ENCODE measurements around the gene DNAI1.

DNAI1 gene

DNA sequence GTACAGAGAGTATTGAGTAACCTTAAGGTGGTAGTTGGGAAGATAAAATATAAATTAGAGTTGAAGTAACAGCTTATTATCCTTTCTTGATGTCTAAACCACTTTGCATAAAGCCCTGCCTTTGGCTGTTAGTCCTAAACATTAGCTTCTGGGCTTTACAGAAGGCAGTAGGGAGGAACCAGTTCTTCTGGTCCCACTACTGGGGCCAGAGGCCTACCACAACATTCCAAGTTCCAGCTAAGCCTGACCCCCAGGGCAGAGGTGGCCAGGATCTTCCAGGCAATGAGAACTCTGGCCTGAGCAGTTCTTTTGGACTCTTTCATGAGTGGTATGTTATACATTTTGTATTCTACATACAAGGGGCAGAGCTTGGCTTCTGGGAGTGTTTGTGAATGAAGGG is 26.1 kb downstream of the DNAI1 start:
- no peak for TF ChIP-seq ZFX (IDR thresholded peaks at IDR 0.05)
- TF ChIP-seq, protein P1, sequence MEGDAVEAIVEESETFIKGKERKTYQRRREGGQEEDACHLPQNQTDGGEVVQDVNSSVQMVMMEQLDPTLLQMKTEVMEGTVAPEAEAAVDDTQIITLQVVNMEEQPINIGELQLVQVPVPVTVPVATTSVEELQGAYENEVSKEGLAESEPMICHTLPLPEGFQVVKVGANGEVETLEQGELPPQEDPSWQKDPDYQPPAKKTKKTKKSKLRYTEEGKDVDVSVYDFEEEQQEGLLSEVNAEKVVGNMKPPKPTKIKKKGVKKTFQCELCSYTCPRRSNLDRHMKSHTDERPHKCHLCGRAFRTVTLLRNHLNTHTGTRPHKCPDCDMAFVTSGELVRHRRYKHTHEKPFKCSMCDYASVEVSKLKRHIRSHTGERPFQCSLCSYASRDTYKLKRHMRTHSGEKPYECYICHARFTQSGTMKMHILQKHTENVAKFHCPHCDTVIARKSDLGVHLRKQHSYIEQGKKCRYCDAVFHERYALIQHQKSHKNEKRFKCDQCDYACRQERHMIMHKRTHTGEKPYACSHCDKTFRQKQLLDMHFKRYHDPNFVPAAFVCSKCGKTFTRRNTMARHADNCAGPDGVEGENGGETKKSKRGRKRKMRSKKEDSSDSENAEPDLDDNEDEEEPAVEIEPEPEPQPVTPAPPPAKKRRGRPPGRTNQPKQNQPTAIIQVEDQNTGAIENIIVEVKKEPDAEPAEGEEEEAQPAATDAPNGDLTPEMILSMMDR (conservative IDR thresholded peaks at IDR 0.05) = no peak
- no peak overlapping the region for H3K27ac ChIP-seq

- H3K27ac ChIP-seq = no peak overlapping the region
- no peak for TF ChIP-seq ZFX (IDR thresholded peaks at IDR 0.05)
- TF ChIP-seq, protein P1 (conservative IDR thresholded peaks at IDR 0.05) = no peak
Measured at GRCh38 chr9:34485822-34486221, 27.2 kb downstream of the DNAI1 start.

DNA sequence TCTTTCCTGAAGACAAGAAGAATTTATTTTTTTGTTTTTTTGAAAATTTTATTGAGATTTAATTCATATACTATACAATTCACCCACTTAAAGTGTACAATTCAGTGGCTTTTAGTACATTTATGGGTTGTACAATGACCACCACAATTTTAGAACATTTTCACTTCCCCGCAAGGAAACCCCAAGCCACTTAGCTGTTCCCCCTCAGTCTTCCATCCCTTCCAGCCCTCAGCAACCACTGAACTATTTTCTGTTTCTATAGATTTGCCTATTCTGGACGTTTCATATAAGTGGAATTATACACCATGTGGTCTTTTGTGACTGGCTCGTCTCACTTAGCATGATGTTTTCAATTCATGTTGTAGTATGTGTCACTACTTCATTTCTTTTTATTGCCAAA is 28.0 kb downstream of the DNAI1 start:
- H3K27ac ChIP-seq = no peak overlapping the region
- TF ChIP-seq ZFX (IDR thresholded peaks at IDR 0.05) = no peak
- TF ChIP-seq, protein P1 (conservative IDR thresholded peaks at IDR 0.05) = no peak

DNA sequence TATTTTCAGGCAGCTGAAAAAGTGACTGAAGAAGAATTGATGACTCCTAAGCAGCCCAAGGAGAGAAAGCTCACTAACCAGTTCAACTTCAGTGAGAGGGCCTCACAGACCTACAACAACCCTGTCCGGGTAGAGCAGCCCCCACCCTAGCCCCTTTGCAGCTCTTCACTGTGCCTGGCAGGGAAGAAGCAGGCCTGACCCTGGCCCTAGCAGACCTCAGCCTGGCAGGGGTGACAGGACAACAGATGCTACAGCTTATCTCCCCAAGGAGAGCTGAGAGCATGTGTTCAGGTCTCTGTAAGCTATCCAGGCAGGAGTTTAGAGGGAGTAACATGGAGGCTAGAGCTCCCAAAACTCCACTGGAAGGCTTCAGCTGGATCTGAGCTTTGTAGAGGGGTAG is 31.8 kb downstream of the DNAI1 start:
- TF ChIP-seq ZFX (IDR thresholded peaks at IDR 0.05) = no peak
- TF ChIP-seq, protein P1 (conservative IDR thresholded peaks at IDR 0.05) = no peak
- no peak overlapping the region for H3K27ac ChIP-seq

GRCh38 chr9:34490760-34491159 is 32.2 kb downstream of the DNAI1 start:
- no peak for TF ChIP-seq ZFX (IDR thresholded peaks at IDR 0.05)
- TF ChIP-seq, protein P1 (conservative IDR thresholded peaks at IDR 0.05) = no peak
- no peak overlapping the region for H3K27ac ChIP-seq

DNA sequence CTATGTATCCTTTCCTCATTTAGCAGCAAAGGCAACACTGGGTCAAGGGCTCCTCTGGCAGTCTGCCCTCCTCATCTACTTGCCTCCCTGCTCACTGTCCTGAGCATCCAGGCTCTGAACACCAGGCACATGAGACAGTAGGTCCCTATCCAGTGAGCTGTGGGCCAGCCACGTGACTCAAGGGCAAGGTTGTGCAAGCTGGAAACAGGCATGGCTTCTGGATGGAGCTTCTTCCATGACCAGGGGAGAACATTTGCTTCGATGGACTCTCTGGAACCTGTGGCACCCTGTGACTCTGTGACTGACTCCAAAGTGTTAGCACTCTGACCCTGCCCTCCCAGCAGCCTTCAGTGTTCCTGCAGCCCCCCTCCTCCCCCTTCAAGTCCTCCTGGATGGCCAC is 33.0 kb downstream of the DNAI1 start:
- H3K27ac ChIP-seq = no peak overlapping the region
- no peak for TF ChIP-seq ZFX (IDR thresholded peaks at IDR 0.05)
- TF ChIP-seq, protein P1 (conservative IDR thresholded peaks at IDR 0.05) = no peak

- H3K27ac ChIP-seq = no peak overlapping the region
- TF ChIP-seq, protein P1 (conservative IDR thresholded peaks at IDR 0.05) = peak; percentile 18
- no peak for TF ChIP-seq ZFX (IDR thresholded peaks at IDR 0.05)
Measured at GRCh38 chr9:34492051-34492450, 33.4 kb downstream of the DNAI1 start.

All from C4-2B (cell line).